ENCODE measurements around the gene ZNF677.

DNA sequence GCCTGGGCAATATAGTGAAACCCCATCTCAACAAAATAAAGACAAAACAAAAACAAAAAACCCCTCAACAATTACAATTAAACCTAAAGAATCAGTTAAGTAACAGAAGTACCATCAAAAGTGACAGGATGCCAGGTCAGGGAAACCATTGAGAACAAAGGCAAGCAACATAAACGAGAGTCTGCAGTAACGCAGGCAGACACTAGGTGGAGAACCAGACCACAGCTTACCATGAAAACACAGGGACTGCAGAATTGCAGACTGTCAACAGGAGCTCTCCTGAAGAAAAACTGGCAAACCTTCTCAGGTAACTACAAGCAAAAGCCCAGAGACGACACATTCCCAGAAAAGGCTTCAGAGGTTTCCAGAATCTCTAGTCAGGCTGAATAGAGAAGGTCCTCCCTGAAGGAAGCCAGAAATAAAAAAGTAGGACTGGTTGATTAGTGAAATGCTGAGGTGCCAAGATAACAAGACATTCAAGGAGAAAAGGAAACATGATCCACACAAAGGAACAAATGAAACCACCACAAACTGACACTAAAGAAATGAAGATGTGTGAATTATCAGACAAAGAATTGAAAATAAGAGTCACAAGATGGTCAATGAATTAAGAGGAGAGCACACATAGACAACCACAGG, 59.3 kb downstream of the ZNF677 start:
- TF ChIP-seq CTCF (conservative IDR thresholded peaks at IDR 0.05; ENCODE audit: low read depth, low read length), result peak; percentile 97
- no peak for TF ChIP-seq EZH2 (IDR thresholded peaks at IDR 0.05; ENCODE audit: low read length, unreplicated experiment)
